NCI-H187 treated with DMSO at 0.1 percent for 48 hours (cell line): Measurements from ENCODE around the gene ADGRB2.

ENCODE experiments used
- DNase-seq: peaks from one replicate; lab custom pipeline; 2025; lab: John Stamatoyannopoulos, UW

ADGRB2 gene

GRCh38 chr1:31749785-31750735, 14.1 kb downstream of the ADGRB2 start:
- DNase-seq, result no peak

GRCh38 chr1:31748365-31748764, 15.8 kb downstream of the ADGRB2 start:
- DNase-seq, result no peak

GRCh38 chr1:31747304-31747703, 16.8 kb downstream of the ADGRB2 start:
- no peak for DNase-seq

- no peak for DNase-seq
Measured at GRCh38 chr1:31746687-31747086, 17.5 kb downstream of the ADGRB2 start.

- DNase-seq, result no peak
Measured at GRCh38 chr1:31745946-31746670, 18.0 kb downstream of the ADGRB2 start.

- no peak for DNase-seq
Measured at GRCh38 chr1:31745096-31745945, 18.8 kb downstream of the ADGRB2 start.

GRCh38 chr1:31744165-31744888, 19.8 kb downstream of the ADGRB2 start:
- DNase-seq, result no peak

GRCh38 chr1:31742462-31743212, 21.5 kb downstream of the ADGRB2 start:
- no peak for DNase-seq

- DNase-seq, result no peak
Measured at GRCh38 chr1:31739346-31739745, 24.8 kb downstream of the ADGRB2 start.

GRCh38 chr1:31736675-31737074, 27.5 kb downstream of the ADGRB2 start:
- DNase-seq, result no peak

GRCh38 chr1:31735571-31735970, 28.6 kb downstream of the ADGRB2 start:
- no peak for DNase-seq

GRCh38 chr1:31734582-31735107, 29.5 kb downstream of the ADGRB2 start:
- DNase-seq, result no peak

- DNase-seq, result no peak
Measured at GRCh38 chr1:31733389-31734219, 30.5 kb downstream of the ADGRB2 start.

GRCh38 chr1:31732751-31733289, 31.3 kb downstream of the ADGRB2 start:
- DNase-seq, result no peak

GRCh38 chr1:31732343-31732742, 31.8 kb downstream of the ADGRB2 start:
- DNase-seq, result no peak

GRCh38 chr1:31731049-31731565, 33.0 kb downstream of the ADGRB2 start:
- DNase-seq, result no peak

GRCh38 chr1:31730336-31731048, 33.6 kb downstream of the ADGRB2 start:
- no peak for DNase-seq

- DNase-seq, result no peak
Measured at GRCh38 chr1:31727849-31728248, 36.3 kb downstream of the ADGRB2 start.
